GM18526 (cell line): Measurements from ENCODE around the gene CTCFL.

Experiments used
- POLR2A ChIP-seq: IDR thresholded peaks from 3 replicates; pipeline ENCODE4 v1.6.1; 2011; ENCODE audit not compliant: insufficient read length; ENCODE audit errors: extremely low read depth

The CTCFL gene

DNA sequence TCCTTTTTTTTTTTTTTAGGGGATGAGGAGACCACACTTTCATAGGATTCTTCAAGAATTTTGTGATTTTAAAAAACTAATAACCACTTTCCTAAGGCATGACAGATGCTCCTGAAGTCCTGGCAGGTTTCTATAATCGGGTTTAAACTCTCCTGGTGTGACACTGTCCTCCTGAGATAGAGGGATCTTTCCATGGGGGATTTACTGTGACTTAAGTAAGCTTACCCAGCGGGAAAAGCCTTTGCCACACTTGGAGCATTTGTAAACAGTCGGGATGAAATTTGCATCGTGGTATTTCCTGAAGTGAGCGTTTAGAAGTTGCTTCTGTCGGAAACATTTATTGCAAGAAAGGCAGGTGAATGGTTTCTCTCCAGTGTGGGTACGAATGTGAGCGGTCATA is 16.6 kb downstream of the CTCFL start:
- TF ChIP-seq POLR2A, result no peak

DNA sequence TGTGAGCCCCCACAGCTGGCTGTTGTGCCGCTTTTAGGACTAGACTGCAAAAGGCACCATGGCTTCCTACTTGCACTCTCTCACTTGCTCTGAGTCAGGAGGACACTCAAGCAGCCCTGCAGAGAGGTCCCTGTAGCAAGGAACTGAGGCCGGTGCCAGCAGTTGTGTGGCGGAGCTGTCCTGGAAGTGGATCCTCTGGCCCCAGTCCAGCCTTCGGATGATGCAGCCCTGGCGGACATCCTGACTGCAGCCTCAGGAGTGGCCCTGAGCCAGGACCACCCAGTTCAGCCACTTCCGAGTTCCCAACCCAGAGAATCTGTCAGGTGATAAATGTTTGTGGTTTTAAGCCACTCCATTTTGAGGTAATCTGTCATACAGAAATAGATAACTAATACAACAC is 17.5 kb downstream of the CTCFL start:
- TF ChIP-seq POLR2A, result no peak

DNA sequence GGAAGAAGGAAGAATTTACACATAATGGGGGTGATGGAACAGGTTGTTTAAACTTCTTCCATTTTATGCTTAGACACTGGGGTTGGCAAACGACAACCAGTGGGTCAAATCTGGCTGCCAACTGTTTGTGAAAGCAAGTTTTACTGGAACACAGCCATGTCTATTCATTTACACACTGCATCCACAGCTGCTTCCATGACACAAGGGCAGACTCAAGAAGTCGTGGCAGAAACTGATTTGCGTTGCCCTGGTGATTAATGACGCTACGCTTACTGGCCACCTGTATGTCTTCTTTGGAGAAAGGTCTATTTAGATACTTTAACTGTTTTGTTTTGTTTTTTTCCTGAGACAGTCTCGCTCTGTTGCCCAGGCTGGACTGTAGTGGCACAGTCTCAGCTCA is 19.0 kb downstream of the CTCFL start:
- no peak for TF ChIP-seq POLR2A

DNA sequence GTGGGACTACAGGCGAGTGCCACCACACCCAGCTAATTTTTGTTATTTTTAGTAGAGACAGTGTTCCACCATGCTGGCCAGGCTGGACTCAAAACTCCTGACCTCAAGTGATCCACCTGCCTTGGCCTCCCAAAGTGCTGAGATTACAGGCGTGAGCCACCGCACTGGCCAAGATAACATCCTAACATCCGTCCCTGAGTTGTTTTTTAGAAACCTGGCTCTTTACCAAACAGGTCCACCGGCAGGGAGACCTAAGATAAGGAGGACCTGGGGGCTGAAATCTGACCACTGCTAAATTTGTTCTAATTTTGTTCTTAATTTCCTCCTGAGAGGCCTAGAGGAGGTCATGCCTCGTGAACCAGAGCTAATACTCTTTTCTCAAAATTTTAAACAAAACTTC is 20.5 kb downstream of the CTCFL start:
- TF ChIP-seq POLR2A, result no peak

DNA sequence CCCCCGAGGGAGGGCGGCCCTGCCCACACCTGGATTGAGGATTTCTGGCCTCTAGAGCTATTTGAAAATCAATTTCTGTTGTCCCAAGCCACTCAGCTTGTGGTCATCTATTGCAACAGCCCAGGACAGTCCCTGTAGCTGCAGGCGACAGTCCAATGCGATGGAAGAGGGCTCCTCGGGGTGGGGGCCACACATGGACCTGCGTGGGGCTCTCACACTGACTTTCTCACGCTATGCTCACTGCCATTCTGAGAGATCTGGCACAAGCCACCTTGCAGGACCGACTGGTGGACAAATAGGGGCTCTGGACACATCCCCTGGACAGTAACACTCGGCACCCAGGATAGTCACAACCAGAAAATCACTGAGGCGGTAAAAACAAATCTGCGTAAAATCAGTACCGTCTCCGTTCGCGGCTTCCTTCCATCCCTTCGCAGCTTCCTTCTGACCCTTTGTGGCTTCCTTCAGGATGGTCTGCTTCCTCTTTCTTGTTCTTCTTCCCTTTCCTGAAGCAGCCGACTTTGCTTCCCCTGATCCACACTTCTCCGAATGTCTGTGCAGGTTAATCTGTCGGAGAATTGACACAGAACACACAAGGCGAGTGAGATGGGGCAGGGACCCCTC is 21.8 kb downstream of the CTCFL start:
- TF ChIP-seq POLR2A, result no peak

DNA sequence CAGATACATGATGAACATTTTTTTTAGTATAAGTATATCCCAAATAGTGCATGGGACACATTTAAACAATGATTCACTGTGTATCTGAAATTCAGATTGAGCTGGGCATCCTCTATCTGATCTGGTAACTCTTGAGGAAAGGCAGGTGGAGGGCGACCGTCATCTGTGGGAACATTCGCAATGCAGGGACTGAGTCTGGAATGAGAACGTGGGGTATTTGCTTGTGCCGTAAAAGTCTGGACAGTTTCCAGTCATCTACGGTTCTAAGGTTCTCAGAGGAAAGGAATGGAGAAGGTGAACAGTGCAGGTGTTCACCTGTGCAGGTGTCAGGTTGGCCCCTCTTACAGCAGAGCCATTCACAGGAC is 22.6 kb downstream of the CTCFL start:
- no peak for TF ChIP-seq POLR2A

DNA sequence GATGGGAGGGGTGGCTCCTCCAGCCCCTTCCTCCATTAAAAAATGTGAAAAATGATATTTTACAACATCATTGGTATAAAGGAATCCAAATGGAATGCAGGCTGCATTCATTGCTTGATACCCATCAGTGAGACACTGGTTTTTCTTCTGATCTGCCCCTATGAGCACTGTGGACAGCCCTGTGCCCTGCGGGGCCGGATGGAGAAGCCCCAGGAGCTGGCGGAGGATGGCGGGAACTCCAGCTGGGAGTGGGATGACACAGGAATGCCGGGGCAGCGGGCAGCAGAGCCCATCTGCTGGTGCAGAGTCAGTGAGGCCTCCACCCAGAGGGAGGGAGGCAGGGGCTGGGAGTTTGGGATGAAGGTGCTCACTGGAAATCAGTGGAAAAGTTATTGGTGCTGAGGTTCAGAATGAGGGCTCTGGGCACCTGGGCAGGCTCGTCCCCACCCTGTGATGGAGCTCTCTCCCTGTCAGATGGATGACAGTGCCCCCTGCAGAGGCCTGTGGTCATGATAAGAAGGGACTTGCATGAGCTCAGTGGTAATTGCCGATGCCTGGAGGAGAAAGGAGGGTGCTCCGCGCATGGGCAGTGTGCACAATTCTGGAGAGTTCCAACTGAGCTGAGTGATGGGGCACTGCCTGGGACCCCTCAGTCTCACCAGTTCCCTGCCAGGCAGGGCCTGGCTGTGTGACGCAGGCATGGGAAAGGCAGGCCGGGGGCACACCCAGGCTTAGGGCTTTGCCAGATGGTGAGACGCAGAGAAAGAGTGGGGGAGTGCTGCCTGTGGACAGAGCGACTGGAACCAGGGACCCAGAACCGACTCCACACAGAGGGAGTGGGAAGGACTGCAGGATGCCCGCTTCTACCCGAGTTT is 23.2 kb downstream of the CTCFL start:
- no peak for TF ChIP-seq POLR2A

DNA sequence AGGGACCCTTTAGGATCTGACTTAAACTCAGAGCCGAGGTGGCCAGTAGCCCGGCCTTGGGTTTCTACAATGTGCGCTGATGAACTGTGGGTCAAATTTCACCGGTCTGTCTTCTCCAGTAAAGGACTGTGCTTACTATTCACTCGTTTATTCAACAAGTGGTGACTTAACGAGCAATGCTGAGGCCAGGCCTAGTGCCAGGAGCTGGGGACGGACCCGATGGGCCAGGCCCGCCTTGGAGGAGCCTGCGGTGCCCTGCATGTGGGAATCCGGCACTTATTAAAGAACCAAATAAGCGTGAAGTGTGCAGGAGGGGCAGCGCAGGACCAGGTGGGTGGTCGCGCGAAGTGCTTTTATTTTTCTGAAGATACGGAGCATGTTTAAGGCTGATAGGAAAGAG is 24.0 kb downstream of the CTCFL start:
- no peak for TF ChIP-seq POLR2A

DNA sequence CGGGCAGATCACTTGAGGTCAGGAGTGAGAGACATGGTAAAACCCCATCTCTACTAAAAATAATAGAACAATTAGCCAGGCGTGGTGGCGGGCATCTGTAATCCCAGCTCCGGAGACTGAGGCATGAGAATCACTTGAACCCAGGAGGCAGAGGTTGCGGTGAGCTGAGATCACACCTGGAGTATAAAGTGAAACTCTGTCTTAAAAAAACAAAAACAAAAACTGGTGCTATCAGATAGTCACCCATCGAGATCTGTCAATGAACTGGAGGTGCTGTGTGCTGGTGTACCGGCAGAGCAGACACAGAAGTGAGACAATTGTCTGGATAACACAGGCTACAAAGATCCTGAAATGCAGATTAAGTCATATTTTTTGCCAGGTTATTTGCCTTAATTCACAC is 24.7 kb downstream of the CTCFL start:
- TF ChIP-seq POLR2A, result no peak

DNA sequence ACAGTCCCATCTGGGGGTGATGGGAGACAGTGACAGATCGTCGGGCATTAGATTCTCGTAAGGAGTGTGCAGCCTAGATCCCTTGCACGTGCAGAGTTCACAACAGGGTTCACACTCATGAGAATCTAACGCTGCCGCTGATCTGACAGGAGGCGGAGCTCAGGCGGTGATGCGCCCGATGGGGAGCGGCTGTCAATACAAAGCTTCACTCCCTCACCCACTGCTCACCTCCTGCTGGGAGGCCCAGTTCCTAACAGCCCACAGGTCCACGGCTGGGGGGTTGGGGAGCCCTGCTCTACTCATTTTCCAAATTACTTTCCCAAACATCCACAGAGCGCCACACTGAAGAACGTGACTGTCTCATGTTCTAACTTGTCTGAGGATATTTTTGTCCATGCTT is 25.3 kb downstream of the CTCFL start:
- TF ChIP-seq POLR2A, result no peak

DNA sequence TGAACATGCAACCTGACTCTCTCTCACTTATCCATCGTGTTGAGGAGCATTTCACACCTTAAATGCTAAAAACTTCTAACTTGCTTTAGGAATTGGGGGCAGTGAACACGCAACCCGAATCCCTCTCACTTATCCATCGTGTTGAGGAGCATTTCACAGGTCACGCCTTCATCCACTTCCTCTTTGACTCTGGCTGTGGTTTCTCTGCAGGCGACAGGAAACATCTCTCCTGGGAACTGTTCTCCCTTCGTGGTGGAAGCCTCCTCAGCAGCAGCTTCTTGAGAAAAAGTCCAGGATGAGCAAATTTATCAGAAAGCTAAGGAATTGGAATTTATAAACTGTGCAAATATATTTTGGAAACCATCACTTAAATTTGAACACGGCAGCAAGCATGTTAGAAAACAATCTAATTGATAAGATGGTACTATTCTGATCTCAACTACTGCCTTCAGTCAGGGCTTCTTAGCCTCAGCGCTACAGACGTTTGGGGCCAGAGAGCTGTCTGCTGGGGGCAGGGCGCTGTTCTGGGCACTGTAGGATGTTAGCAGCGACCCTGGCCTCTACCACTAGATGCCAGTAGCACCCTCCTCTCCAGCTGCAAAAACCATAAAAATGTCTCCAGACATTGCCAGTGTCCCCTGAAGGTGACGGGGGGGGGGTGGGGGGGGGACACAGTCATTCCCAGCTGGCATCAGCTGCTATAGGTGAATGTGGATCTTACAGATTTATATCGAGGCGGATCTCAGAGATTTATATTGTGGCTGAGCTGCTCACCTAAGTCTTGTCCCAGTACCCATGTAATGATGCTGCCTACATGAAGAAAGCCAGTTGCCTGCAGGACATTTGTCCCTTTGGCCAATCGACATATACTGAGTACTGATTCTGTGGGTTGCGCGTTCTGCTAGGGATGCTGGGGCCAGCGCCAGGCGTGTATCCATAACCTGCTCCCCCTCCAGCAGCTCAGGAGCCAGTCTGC is 26.2 kb downstream of the CTCFL start:
- no peak for TF ChIP-seq POLR2A

DNA sequence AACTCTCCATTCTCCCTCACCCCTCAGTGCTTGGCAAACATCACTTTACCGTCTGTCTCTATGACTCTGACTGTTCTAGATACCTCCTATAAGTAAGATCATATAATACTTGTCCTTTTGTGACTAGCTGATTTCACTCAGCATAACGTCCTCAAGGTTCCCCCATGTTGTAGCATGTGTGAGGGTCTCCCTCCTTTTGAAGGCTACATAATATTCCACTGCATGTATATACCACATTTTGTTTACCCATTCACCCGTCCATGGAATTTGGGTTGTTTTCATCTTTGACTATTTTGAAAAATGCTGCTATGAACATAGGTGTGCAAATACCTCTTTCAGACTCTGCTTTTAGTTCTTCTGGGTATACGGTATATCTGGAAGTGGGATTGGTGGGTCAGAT is 28.3 kb downstream of the CTCFL start:
- no peak for TF ChIP-seq POLR2A

DNA sequence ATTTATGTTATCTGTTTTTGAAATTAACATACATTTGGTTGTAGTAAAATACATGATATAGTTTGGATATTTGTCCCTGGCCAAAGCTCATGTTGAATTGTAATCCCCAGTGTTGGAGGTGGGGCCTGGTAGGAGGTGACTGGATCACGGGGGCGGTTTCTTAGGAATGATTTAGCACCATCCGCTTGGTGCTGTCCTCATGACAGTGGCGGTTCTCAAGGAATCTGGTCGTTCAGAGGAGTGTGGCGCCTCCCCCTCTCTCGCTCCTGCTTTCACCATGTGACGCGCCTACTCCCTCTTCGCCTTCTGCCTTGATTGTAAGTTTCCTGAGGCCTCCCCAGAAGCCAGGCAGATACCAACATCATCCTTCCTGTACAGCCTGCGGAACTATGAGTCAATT is 29.0 kb downstream of the CTCFL start:
- no peak for TF ChIP-seq POLR2A

DNA sequence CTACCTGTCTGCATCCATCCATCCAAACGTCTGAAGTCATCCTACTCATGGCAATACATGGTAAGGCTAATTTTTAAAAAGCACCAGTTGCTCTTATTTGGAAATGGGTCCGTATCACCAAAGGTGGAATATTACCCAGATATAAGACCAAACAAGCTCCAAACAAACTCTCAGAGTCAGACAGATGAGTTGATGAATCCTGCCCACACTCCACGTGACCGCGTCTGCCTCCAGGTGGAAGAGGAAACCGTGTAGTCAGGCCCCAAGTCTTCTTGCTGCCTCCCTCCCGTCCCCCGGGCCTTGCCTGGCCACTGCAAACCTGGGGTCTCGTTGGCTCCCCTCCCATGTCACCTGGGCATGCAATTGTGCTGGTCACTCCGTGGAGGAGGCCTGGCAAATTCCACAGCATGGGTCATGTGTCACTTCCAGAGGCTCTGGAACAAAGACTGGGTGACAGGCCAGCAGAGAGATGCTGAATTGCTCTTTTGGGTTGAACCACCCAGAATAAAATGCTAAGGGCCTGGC is 31.8 kb downstream of the CTCFL start:
- TF ChIP-seq POLR2A, result no peak

DNA sequence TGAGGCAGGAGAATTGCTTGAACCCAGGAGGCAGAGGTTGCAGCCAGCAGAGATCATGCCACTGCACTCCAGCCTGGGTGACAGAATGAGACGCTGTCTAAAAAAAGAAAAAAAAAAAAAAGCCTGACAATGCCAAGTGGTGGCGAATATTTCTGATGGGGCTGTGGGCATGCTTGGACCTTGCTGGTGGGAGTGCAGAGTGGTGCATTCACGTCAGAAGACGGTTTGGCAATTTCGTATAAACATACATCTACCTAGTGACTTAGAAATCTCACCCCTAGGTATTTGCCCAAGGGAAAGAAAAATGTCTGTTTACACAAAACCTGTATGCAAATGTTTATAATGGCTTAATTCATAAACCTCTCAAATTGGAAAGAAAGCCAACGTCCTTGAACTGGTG is 33.6 kb downstream of the CTCFL start:
- no peak for TF ChIP-seq POLR2A
